HG03280 (cell line): ENCODE data around the gene PPP2R1B.

Source experiments
- ATAC-seq: cut with Tn5 transposase; IDR thresholded peaks from one replicate; pipeline ENCODE4 v1.9.1; 2021; ENCODE audit warnings: mild to moderate bottlenecking, moderate library complexity; ENCODE audit not compliant: unreplicated experiment

Gene PPP2R1B

DNA sequence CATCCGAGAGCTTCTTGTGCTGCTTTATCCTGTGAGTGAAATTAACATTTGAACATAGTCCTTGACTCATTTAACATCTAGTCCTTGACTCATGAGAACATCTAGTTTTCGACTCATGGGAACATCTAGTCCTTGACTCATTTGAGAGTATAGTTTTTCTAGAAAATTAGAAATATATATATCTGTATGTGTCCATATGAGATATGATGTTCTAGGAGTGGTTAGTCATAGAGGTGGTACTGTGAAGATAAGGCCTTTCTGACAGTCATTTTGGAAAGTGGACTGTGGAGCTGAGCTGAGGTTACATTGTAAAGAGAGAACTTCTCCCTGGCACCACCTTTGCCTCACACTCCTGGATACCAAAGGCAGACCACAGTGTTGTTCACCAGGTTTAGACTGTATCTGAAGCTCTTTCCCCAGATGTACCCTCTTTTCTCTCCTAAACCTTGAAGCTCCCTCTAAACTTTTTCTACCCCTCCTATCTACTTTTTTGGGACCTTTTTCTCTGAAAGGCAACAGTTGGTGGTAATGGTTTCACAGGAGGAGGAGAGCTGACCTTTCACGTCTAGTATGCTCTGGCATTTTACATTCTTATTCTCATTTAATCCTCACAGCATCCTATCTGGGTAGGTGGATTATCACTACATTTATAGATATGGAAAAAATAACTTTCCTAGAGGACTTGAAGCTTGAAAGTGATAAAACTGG lies 67.2 kb downstream of the PPP2R1B start:
- ATAC-seq, result no peak

DNA sequence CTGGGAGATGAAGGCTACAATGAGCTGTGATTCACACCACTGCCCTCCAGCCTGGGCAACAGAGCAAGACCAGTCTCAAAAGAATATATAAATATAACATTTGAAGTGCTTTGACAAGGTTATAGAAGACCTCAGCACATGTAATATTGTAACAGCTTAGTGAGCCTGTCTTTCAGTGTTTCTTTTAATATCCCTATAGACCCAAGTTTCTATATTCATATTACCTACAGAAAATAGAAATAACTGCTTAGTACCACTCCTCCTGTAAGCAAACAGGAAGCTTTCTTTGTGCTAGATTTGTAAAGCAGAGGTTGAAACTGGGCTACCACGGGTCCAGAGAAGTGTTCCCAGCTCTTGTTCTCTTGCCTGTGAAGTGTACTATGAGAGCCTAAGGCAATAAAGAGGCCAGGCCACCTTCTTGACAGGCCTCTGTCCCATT lies 68.2 kb downstream of the PPP2R1B start:
- ATAC-seq, result no peak

DNA sequence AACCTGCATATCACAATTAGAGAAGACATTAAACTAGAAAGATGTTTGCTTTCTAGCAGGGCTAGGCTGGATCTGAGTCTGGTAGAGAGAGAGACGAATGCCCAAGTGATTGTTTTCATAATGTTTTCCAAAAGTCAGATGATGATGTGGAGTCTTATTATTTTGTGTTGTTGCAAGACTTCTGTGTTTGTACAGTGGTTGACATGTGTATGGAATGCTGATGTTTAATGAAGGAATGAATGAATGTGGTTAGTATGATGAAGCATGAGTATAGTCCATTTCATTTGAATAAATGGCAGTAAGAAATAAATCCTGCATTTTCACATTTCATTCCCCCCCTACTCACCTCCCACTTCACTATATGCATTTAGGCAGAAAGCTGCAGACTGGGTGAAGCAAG lies 69.6 kb downstream of the PPP2R1B start:
- no peak for ATAC-seq

DNA sequence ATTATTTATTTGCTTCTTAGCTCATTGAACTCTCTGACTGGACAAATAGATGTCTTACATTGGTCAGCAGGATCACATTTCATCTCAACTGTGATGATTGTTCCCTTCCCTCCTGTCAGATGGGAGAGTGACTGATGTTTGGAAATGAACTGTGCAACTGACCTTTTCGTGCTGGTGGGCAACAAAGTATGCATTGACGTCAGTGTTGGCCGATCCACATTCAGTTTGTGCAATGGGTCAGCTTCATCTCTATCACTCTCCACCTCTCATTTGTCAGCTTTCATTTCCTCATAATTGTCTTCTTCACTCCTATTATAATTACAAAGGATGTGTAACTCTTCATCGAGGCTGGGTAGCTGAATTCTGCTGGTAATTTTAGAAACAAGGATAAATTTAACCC lies 71.3 kb downstream of the PPP2R1B start:
- ATAC-seq, result no peak

DNA sequence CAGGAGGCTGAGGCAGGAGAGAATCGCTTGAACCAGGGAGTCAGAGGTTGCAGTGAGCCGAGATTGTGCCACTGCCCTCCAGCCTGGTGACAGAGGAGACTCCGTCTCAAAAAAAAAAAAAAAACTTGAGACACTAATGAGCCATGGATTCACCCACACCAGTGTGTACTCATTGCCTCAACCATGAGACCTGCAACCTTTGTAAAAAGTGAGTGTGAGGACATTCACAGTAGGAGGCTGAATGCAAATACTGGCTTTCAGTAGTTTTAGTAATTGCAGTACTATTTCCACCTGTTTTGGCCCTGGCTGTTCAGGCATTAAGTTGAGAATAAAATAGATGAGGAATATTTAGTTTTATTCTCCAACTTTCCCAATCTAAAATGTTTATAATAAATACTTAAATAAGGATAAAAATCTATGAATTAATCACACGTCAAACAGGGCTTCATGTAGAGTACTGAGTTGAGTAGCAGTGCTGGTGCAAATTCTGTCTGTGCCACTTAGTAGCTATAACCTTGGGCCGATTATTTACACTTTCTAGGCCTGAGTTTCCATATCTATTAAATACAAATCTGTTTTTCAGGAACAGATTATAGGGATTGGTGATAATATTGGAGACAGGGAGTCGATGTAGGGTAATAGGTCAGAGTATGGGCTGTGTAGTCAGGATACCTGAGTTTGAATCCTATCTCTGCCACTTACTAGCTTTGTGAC lies 72.8 kb downstream of the PPP2R1B start:
- ATAC-seq, result no peak

DNA sequence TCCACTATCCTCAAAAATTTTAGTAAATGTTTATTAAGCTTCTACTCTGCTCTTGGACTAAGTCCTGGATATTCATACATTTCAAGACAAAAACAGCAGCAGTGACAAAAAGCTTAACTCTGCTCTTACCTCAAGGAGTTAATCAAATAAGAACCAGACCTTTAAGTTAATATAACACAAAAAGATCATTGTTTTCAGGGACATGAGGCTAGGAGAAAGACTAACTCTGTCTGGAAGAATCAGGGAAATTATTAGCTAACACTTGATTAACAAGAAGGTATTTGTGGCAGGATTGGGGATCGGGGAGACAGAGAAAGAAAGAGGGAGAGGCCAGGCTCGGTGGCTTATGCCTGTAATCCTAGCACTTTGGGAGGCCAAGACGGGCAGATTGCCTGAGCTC lies 74.4 kb downstream of the PPP2R1B start:
- ATAC-seq, result no peak

DNA sequence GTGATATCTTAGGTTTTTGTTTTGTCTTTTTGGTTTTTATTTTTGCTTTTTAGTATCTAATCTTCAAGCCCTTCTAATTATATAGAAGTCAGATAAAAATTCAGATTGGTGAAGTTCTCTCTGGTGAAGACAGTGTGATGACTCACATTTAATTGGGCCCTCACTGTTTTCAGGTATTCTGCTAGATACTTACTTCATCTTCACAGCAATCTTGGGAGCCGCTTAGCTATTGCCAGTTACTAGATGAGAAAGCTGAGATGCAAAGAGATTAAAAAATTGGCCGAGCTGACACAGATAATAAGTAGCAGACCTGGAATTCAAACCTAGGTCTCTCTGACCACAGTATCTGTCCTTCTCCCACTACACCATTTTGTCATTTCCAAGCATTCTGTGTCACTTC lies 75.0 kb downstream of the PPP2R1B start:
- no peak for ATAC-seq

DNA sequence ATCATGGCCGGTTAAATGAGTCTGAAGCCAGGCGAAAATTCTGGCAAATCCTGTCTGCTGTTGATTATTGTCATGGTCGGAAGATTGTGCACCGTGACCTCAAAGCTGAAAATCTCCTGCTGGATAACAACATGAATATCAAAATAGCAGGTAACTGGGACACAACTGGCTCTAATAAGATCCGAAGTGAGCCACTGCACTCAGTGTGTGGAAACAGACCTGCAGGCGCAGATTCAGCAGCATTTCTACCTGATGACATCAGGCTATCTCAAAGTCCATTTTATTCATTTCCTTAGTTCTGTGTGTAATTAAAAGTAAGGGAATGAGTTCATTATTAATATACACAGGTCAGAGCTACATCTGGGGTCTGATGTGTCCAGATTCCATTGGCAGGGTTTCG lies 78.2 kb downstream of the PPP2R1B start:
- no peak for ATAC-seq

DNA sequence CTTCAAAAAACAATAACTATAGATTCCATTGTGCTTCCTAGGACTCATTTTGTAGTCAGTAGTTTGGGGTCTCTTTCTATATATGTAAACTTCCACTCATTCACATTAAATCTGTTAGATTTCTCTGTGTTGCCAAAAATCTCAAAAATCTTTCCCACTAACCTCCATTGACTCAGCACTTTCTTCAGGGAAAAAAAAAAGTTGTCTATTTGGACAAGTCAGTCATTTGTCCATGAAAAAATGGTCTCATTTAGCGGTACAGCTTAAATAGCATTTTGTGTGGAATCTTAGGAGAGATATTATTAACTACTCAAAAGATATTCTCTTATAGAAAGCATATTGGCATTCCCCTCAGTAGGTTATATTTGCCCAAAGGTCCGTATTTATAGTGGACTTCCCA lies 81.9 kb downstream of the PPP2R1B start:
- no peak for ATAC-seq

DNA sequence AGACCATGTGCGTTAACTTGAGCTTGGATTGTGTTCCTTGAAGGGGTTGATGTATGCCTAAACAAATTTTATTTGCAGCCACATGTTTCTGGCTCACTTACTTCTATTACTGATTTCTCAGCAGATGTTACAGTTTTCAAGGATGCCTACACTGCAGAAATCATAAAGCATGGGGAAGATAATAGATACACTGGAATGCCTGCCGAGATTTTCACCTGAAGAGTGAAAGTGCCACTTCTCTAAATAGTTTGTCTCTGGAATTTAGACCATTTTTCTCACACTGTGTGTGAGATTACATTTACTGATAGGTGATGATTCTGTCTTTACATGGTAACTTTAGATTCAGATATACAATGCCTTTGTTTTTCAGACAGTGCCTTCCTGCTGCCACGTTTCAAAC lies 82.4 kb downstream of the PPP2R1B start:
- no peak for ATAC-seq

DNA sequence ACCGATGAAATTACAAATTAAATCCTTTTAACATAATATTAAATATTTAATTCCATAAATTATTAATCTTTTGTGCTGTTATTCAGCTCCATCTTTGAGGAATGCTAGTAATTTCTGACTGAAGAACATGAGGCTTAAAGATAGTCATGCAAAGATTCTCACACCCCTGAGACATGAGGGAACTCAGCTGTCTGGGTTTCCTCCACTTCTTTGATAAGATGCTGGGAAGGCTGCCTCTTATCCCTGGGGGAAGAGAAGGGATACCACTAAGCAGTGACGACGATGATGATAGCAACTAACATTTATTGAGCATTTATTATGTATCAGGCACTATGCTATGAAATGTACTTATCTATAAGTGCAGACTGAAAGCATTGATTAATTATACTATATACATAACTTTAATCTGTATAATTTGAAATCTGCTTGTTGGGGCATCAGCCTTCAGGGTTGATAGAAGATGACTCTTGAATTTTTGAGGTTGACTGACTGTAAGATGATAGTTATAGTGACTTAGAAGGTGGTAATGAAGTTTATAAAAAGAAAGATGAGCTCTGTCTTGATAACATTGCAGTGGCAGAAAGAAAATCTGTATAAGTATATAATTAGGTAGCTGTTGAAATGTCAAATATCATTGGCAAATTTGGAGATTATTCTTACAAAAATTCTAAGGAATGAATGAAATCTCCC lies 85.6 kb downstream of the PPP2R1B start:
- no peak for ATAC-seq
